Measurements from ENCODE around the gene KIF24.
"Not testable (repeated sequence)": the region's sequence is repeated elsewhere in the genome, so short reads cannot be mapped to it uniquely, and the experiment has no call there.

DNA sequence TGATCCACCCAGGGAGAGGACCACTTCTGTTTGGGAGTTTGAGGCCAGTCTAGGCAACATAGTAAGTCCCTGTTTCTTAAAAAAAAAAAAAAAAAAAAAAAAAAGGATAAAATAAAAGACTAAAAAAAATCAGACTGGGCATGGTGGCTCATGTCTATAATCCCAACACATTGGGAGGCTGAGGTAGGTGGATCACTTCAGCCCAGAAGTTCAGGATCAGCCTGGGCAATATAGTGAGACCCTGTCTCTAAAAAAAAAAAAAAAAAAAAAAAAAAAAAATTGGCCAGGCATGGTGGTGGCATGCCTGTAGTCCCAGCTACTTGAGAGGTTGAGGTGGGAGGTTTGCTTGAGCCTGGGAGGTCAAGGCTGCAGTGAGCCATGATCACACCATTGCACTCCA lies 9.0 kb upstream of the KIF24 start:
- TF ChIP-seq, protein P1, sequence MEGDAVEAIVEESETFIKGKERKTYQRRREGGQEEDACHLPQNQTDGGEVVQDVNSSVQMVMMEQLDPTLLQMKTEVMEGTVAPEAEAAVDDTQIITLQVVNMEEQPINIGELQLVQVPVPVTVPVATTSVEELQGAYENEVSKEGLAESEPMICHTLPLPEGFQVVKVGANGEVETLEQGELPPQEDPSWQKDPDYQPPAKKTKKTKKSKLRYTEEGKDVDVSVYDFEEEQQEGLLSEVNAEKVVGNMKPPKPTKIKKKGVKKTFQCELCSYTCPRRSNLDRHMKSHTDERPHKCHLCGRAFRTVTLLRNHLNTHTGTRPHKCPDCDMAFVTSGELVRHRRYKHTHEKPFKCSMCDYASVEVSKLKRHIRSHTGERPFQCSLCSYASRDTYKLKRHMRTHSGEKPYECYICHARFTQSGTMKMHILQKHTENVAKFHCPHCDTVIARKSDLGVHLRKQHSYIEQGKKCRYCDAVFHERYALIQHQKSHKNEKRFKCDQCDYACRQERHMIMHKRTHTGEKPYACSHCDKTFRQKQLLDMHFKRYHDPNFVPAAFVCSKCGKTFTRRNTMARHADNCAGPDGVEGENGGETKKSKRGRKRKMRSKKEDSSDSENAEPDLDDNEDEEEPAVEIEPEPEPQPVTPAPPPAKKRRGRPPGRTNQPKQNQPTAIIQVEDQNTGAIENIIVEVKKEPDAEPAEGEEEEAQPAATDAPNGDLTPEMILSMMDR (IDR thresholded peaks at IDR 0.05) = not testable (repeated sequence)
- not testable (repeated sequence) for TF ChIP-seq EZH2 (IDR thresholded peaks at IDR 0.05; ENCODE audit: borderline replicate concordance, insufficient read depth, low read depth, low read length, poor library complexity, severe bottlenecking)
